HG02970 (cell line): Measurements from ENCODE around the gene ORC5.
"Not testable (repeated sequence)": the region's sequence is repeated elsewhere in the genome, so short reads cannot be mapped to it uniquely, and the experiment has no call there.

Experiments
- ATAC-seq: cut with Tn5 transposase; IDR thresholded peaks from one replicate; pipeline ENCODE4 v1.9.1; 2021; ENCODE audit warnings: mild to moderate bottlenecking, moderate library complexity, moderate number of reproducible peaks; ENCODE audit not compliant: unreplicated experiment, low FRiP score

ORC5 gene

GRCh38 chr7:104196161-104196560 is 11.7 kb downstream of the ORC5 start:
- ATAC-seq, result no peak

GRCh38 chr7:104192434-104192833 is 15.4 kb downstream of the ORC5 start:
- ATAC-seq, result no peak

- no peak for ATAC-seq
These were observed 22.5 kb downstream of the ORC5 start for GRCh38 chr7:104185346-104185745.

- ATAC-seq, result no peak
These were observed 28.6 kb downstream of the ORC5 start for GRCh38 chr7:104179178-104179577.

- ATAC-seq, result not testable (repeated sequence)
These were observed 30.2 kb downstream of the ORC5 start for GRCh38 chr7:104177565-104178083.

- no peak for ATAC-seq
These were observed 31.5 kb downstream of the ORC5 start for GRCh38 chr7:104176332-104176731.

- no peak for ATAC-seq
These were observed 32.3 kb downstream of the ORC5 start for GRCh38 chr7:104175361-104175984.

GRCh38 chr7:104174798-104175197 is 33.0 kb downstream of the ORC5 start:
- ATAC-seq, result no peak

GRCh38 chr7:104162081-104162480 is 45.7 kb downstream of the ORC5 start:
- ATAC-seq, result no peak

GRCh38 chr7:104161244-104161643 is 46.6 kb downstream of the ORC5 start:
- ATAC-seq, result no peak

GRCh38 chr7:104160375-104160774 is 47.4 kb downstream of the ORC5 start:
- no peak for ATAC-seq

GRCh38 chr7:104156842-104157277 is 51.0 kb downstream of the ORC5 start:
- no peak for ATAC-seq

GRCh38 chr7:104153287-104153686 is 54.5 kb downstream of the ORC5 start:
- no peak for ATAC-seq

- no peak for ATAC-seq
These were observed 55.3 kb downstream of the ORC5 start for GRCh38 chr7:104152468-104152867.

GRCh38 chr7:104150470-104150869 is 57.3 kb downstream of the ORC5 start:
- ATAC-seq, result no peak

- no peak for ATAC-seq
These were observed 58.0 kb downstream of the ORC5 start for GRCh38 chr7:104149822-104150221.

- no peak for ATAC-seq
These were observed 65.7 kb downstream of the ORC5 start for GRCh38 chr7:104142147-104142546.

- ATAC-seq, result no peak
These were observed 69.8 kb downstream of the ORC5 start for GRCh38 chr7:104137971-104138370.

- ATAC-seq, result no peak
These were observed 70.3 kb downstream of the ORC5 start for GRCh38 chr7:104137511-104137910.

GRCh38 chr7:104136981-104137380 is 70.8 kb downstream of the ORC5 start:
- no peak for ATAC-seq

- ATAC-seq, result no peak
These were observed 71.3 kb downstream of the ORC5 start for GRCh38 chr7:104136561-104136960.

- no peak for ATAC-seq
These were observed 71.9 kb downstream of the ORC5 start for GRCh38 chr7:104135760-104136558.
